ENCODE results near the gene RAB44.

DNA sequence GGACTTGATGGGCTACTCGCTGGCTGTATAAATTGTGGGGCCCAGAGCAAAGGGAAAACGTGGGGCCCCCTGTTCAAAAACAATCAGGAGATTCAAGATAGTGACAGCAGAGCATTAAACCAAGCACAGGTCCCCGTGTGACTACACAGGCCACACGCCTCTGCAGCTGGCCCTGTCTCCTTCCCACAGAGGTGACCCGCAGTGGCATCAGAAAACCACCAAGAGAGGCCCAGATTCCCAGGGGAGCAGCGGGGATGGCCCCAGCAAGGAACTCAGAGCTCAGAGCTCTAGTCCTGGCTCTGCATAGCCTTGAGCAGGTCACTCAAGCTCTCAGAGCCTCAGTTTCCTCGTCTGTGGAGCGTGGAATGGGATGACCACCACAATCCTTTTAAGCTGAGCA, 84.0 kb downstream of the RAB44 start:
- TF ChIP-seq, protein P1, sequence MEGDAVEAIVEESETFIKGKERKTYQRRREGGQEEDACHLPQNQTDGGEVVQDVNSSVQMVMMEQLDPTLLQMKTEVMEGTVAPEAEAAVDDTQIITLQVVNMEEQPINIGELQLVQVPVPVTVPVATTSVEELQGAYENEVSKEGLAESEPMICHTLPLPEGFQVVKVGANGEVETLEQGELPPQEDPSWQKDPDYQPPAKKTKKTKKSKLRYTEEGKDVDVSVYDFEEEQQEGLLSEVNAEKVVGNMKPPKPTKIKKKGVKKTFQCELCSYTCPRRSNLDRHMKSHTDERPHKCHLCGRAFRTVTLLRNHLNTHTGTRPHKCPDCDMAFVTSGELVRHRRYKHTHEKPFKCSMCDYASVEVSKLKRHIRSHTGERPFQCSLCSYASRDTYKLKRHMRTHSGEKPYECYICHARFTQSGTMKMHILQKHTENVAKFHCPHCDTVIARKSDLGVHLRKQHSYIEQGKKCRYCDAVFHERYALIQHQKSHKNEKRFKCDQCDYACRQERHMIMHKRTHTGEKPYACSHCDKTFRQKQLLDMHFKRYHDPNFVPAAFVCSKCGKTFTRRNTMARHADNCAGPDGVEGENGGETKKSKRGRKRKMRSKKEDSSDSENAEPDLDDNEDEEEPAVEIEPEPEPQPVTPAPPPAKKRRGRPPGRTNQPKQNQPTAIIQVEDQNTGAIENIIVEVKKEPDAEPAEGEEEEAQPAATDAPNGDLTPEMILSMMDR (conservative IDR thresholded peaks at IDR 0.05; ENCODE audit: low read depth, low read length): no peak
- TF ChIP-seq SMC3 (IDR thresholded peaks at IDR 0.05; ENCODE audit: low read depth, low read length): no peak
- TF ChIP-seq POLR2A (IDR thresholded peaks at IDR 0.05; ENCODE audit: low read depth, low read length): no peak
- no peak for TF ChIP-seq CEBPB (IDR thresholded peaks at IDR 0.05; ENCODE audit: low read depth, low read length)
- TF ChIP-seq RAD21 (IDR thresholded peaks at IDR 0.05; ENCODE audit: low read length): no peak
- TF ChIP-seq FOS (IDR thresholded peaks at IDR 0.05; ENCODE audit: low read depth, low read length): no peak
- TF ChIP-seq RCOR1 (IDR thresholded peaks at IDR 0.05; ENCODE audit: insufficient replicate concordance, low read length): no peak
- TF ChIP-seq, protein P2, sequence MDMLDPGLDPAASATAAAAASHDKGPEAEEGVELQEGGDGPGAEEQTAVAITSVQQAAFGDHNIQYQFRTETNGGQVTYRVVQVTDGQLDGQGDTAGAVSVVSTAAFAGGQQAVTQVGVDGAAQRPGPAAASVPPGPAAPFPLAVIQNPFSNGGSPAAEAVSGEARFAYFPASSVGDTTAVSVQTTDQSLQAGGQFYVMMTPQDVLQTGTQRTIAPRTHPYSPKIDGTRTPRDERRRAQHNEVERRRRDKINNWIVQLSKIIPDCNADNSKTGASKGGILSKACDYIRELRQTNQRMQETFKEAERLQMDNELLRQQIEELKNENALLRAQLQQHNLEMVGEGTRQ (IDR thresholded peaks at IDR 0.05; ENCODE audit: low read depth, low read length): no peak
- no peak for TF ChIP-seq RFX5 (IDR thresholded peaks at IDR 0.05; ENCODE audit: low read depth, low read length)
- TF ChIP-seq MAZ (IDR thresholded peaks at IDR 0.05; ENCODE audit: borderline replicate concordance, low read depth, low read length): no peak
- TF ChIP-seq, protein P3, sequence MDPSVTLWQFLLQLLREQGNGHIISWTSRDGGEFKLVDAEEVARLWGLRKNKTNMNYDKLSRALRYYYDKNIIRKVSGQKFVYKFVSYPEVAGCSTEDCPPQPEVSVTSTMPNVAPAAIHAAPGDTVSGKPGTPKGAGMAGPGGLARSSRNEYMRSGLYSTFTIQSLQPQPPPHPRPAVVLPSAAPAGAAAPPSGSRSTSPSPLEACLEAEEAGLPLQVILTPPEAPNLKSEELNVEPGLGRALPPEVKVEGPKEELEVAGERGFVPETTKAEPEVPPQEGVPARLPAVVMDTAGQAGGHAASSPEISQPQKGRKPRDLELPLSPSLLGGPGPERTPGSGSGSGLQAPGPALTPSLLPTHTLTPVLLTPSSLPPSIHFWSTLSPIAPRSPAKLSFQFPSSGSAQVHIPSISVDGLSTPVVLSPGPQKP (IDR thresholded peaks at IDR 0.05; ENCODE audit: borderline replicate concordance, low read depth, low read length): no peak
- TF ChIP-seq MAFK (IDR thresholded peaks at IDR 0.05; ENCODE audit: low read depth, low read length): no peak
- no peak for TF ChIP-seq BHLHE40 (IDR thresholded peaks at IDR 0.05; ENCODE audit: low read depth, low read length)
- no peak for TF ChIP-seq NFE2L2 (IDR thresholded peaks at IDR 0.05; ENCODE audit: low read depth, low read length)

Data from IMR-90 (cell line).